ENCODE data around the gene NR6A1. TPM values are rescaled to one million over a fixed set of nuclear protein-coding genes. Genes with fewer than 3 reads are reported as not detected.

NR6A1 gene
- polyA plus RNA-seq, 2 of the 4 experiments (the other 2 are of a cell fraction) = 1.7 to 3.3 TPM

GRCh38 chr9:124504530-124505005 is 266.5 kb downstream of the NR6A1 start:
- ChIA-PET POLR2A (no interaction called here), CTCF (interaction anchor here (0.7 to 1.9 kb wide), 5 partner anchors 12 to 832 kb away, joined by 3 to 8 read pairs (median 4); no protein-coding TSS in a partner anchor)
- peak overlapping the region in 1 of 2 experiments; percentile 47; a peak in 3 of 6 replicates for H3K27ac ChIP-seq
- peak overlapping the region; percentile 83 for H3K4me2 ChIP-seq
- FAIRE-seq (no peak), DNase-seq (ENCODE audit: low read depth in 1 of 2, low spot score in 1 of 2) (no peak), ATAC-seq (no peak)
- peak overlapping the region; percentile 41 for H3K4me3 ChIP-seq
- 0 out of 3 replicates have a peak, but pooled peaks cover 3% of the 10 kb centered on the region for H3K4me1 ChIP-seq
- TF ChIP-seq ELK1 (IDR thresholded peaks at IDR 0.05; ENCODE audit: low read depth, low read length) = no peak
- TF ChIP-seq HOXB13 (CRISPR knock-in tag; IDR thresholded peaks at IDR 0.05; ENCODE audit: low read depth) = no peak
- no peak for TF ChIP-seq REST (IDR thresholded peaks at IDR 0.05)
- TF ChIP-seq JUN (IDR thresholded peaks at IDR 0.05) = no peak
- TF ChIP-seq ZFP36 (IDR thresholded peaks at IDR 0.05; ENCODE audit: borderline replicate concordance, partially characterized antibody) = no peak
- no peak for TF ChIP-seq MAX (IDR thresholded peaks at IDR 0.05)
- no peak for TF ChIP-seq CHD4 (IDR thresholded peaks at IDR 0.05; ENCODE audit: borderline replicate concordance)
- TF ChIP-seq NPAS2 (CRISPR knock-in tag; IDR thresholded peaks at IDR 0.05; ENCODE audit: borderline replicate concordance) = no peak
- no peak for TF ChIP-seq ZC3H11A (IDR thresholded peaks at IDR 0.05)
- no peak for TF ChIP-seq FOSL2 (IDR thresholded peaks at IDR 0.05)
- no peak for TF ChIP-seq FOSL2 (CRISPR knock-in tag; IDR thresholded peaks at IDR 0.05)
- no peak for TF ChIP-seq HOXB5 (CRISPR knock-in tag; IDR thresholded peaks at IDR 0.05)
- TF ChIP-seq TP53 (CRISPR knock-in tag; IDR thresholded peaks at IDR 0.05) = no peak
- no peak for TF ChIP-seq POLR2AphosphoS2 (conservative IDR thresholded peaks at IDR 0.05; ENCODE audit: low read length)
- TF ChIP-seq ZSCAN20 (CRISPR knock-in tag; IDR thresholded peaks at IDR 0.05) = no peak
- TF ChIP-seq EHMT2 (IDR thresholded peaks at IDR 0.05; ENCODE audit: low read depth) = no peak
- TF ChIP-seq SMC3 (IDR thresholded peaks at IDR 0.05) = no peak
- TF ChIP-seq EP300 (IDR thresholded peaks at IDR 0.05) = no peak
- no peaks in the 10 kb centered on the region for H3K9me3 ChIP-seq
- no CpG with 5 or more reads among the region's 81 CpGs for WGBS (ENCODE audit: missing lambda C conversion rate)

- ATAC-seq (peak in 1 of 2 experiments; percentile 12; a peak in 3 of 6 replicates), FAIRE-seq (no peak), DNase-seq (ENCODE audit: low read depth in 1 of 2, low spot score in 1 of 2) (no peak)
- Histone ChIP-seq H3K4me1 (0 out of 3 replicates have a peak, but pooled peaks cover 3% of the 10 kb centered on the region), H3K9me3 (no peaks in the 10 kb centered on the region), H3K4me2 (peak overlapping the region; percentile 83), H3K27ac (peak overlapping the region in 1 of 2 experiments; percentile 47; a peak in 3 of 6 replicates), H3K4me3 (peak overlapping the region; percentile 41)
- 11% methylated on average over 52 of the region's 76 CpGs for WGBS (ENCODE audit: missing lambda C conversion rate)
- ChIA-PET POLR2A (no interaction called here), CTCF (interaction anchor here (0.7 to 3.0 kb wide), 3 partner anchors 11 to 832 kb away, joined by 3 to 16 read pairs (median 4); no protein-coding TSS in a partner anchor)
- TF ChIP-seq ZFP36 (IDR thresholded peaks at IDR 0.05; ENCODE audit: borderline replicate concordance, partially characterized antibody) (peak; percentile 4), RFX5 (IDR thresholded peaks at IDR 0.05) (no peak), EP300 (IDR thresholded peaks at IDR 0.05) (no peak), CBX8 (IDR thresholded peaks at IDR 0.05) (peak; percentile 68; the same call in 1 of the 2 replicates), SREBF2 (IDR thresholded peaks at IDR 0.05) (no peak), RNF2 (IDR thresholded peaks at IDR 0.05; ENCODE audit: borderline replicate concordance, low read depth) (peak; percentile 78; the same call in 1 of the 2 replicates), CBX2 (IDR thresholded peaks at IDR 0.05; ENCODE audit: borderline replicate concordance, low read depth) (no peak)
Measured at GRCh38 chr9:124503713-124504529, 267.2 kb downstream of the NR6A1 start.

Measured in A549 (cell line).